HUES6 (cell line): ENCODE results near the gene SH3BP5.

Experiments
- H3K27ac ChIP-seq: 2 replicates; pipeline ENCODE4 v1.7.0; 2013; ENCODE audit warnings: low read depth, mild to moderate bottlenecking, low read length, inconsistent platforms
- H3K27me3 ChIP-seq: 2 replicates; pipeline ENCODE4 v1.6.1; 2013; ENCODE audit warnings: low read length; ENCODE audit not compliant: control insufficient read depth, insufficient read depth
- H3K36me3 ChIP-seq: 2 replicates; pipeline ENCODE4 v1.6.1; 2013; ENCODE audit warnings: low read length; ENCODE audit not compliant: control insufficient read depth, insufficient read depth
- H3K4me1 ChIP-seq: 2 replicates; pipeline ENCODE4 v1.6.1; 2013; ENCODE audit warnings: low read length; ENCODE audit not compliant: control insufficient read depth, insufficient read depth
- H3K4me3 ChIP-seq: 2 replicates; pipeline ENCODE4 v1.5.1; 2013; ENCODE audit warnings: low read depth, low read length
- H3K9ac ChIP-seq: one replicate; pipeline ENCODE4 v1.6.1; 2013; ENCODE audit warnings: mild to moderate bottlenecking, low read length
- H3K9me3 ChIP-seq: 2 replicates; pipeline ENCODE4 v1.6.1; 2013; ENCODE audit warnings: low read depth, low read length; ENCODE audit not compliant: control insufficient read depth, insufficient read depth

The SH3BP5 gene

GRCh38 chr3:15241341-15241740 lies 91.0 kb downstream of the SH3BP5 start:
- H3K27me3 ChIP-seq = no peaks in the 10 kb centered on the region
- no peak overlapping the region for H3K9ac ChIP-seq
- no peaks in the 10 kb centered on the region for H3K9me3 ChIP-seq
- peaks cover 60% of the 10 kb centered on the region for H3K36me3 ChIP-seq
- no peak overlapping the region for H3K27ac ChIP-seq
- no peaks in the 10 kb centered on the region for H3K4me1 ChIP-seq
- no peak overlapping the region for H3K4me3 ChIP-seq

- H3K4me1 ChIP-seq = no peaks in the 10 kb centered on the region
- no peak overlapping the region for H3K4me3 ChIP-seq
- peaks cover 52% of the 10 kb centered on the region for H3K36me3 ChIP-seq
- no peaks in the 10 kb centered on the region for H3K9me3 ChIP-seq
- no peak overlapping the region for H3K9ac ChIP-seq
- no peak overlapping the region for H3K27ac ChIP-seq
- no peaks in the 10 kb centered on the region for H3K27me3 ChIP-seq
These were observed 103.1 kb downstream of the SH3BP5 start for GRCh38 chr3:15229262-15229661.

- Histone ChIP-seq H3K27me3 (no peaks in the 10 kb centered on the region), H3K4me3 (no peak overlapping the region), H3K27ac (no peak overlapping the region), H3K9ac (no peak overlapping the region), H3K36me3 (peaks cover 49% of the 10 kb centered on the region), H3K4me1 (no peaks in the 10 kb centered on the region), H3K9me3 (no peaks in the 10 kb centered on the region)
These were observed 104.2 kb downstream of the SH3BP5 start for GRCh38 chr3:15228147-15228546.

GRCh38 chr3:15223685-15224572 lies 108.5 kb downstream of the SH3BP5 start:
- Histone ChIP-seq H3K9ac (no peak overlapping the region), H3K9me3 (no peaks in the 10 kb centered on the region), H3K27ac (no peak overlapping the region), H3K4me1 (no peaks in the 10 kb centered on the region), H3K27me3 (no peaks in the 10 kb centered on the region), H3K36me3 (peaks cover 55% of the 10 kb centered on the region), H3K4me3 (no peak overlapping the region)

GRCh38 chr3:15221574-15222217 lies 110.7 kb downstream of the SH3BP5 start:
- H3K4me3 ChIP-seq = no peak overlapping the region
- H3K9me3 ChIP-seq = no peaks in the 10 kb centered on the region
- H3K36me3 ChIP-seq = peaks cover 63% of the 10 kb centered on the region
- H3K9ac ChIP-seq = no peak overlapping the region
- H3K27me3 ChIP-seq = no peaks in the 10 kb centered on the region
- no peaks in the 10 kb centered on the region for H3K4me1 ChIP-seq
- no peak overlapping the region for H3K27ac ChIP-seq

GRCh38 chr3:15220661-15221060 lies 111.7 kb downstream of the SH3BP5 start:
- H3K9me3 ChIP-seq = no peaks in the 10 kb centered on the region
- H3K36me3 ChIP-seq = peaks cover 63% of the 10 kb centered on the region
- no peaks in the 10 kb centered on the region for H3K27me3 ChIP-seq
- H3K4me3 ChIP-seq = no peak overlapping the region
- H3K9ac ChIP-seq = no peak overlapping the region
- H3K4me1 ChIP-seq = no peaks in the 10 kb centered on the region
- H3K27ac ChIP-seq = no peak overlapping the region

GRCh38 chr3:15220056-15220455 lies 112.3 kb downstream of the SH3BP5 start:
- no peaks in the 10 kb centered on the region for H3K27me3 ChIP-seq
- no peak overlapping the region for H3K9ac ChIP-seq
- no peaks in the 10 kb centered on the region for H3K9me3 ChIP-seq
- H3K27ac ChIP-seq = no peak overlapping the region
- H3K36me3 ChIP-seq = peaks cover 67% of the 10 kb centered on the region
- H3K4me3 ChIP-seq = no peak overlapping the region
- no peaks in the 10 kb centered on the region for H3K4me1 ChIP-seq

- Histone ChIP-seq H3K27ac (no peak overlapping the region), H3K36me3 (peaks cover 72% of the 10 kb centered on the region), H3K4me1 (no peaks in the 10 kb centered on the region), H3K9me3 (no peaks in the 10 kb centered on the region), H3K27me3 (no peaks in the 10 kb centered on the region), H3K9ac (no peak overlapping the region), H3K4me3 (no peak overlapping the region)
These were observed 113.7 kb downstream of the SH3BP5 start for GRCh38 chr3:15218689-15219088.

GRCh38 chr3:15217841-15218267 lies 114.5 kb downstream of the SH3BP5 start:
- Histone ChIP-seq H3K9me3 (no peaks in the 10 kb centered on the region), H3K27ac (no peak overlapping the region), H3K36me3 (peaks cover 69% of the 10 kb centered on the region)

GRCh38 chr3:15217011-15217671 lies 115.2 kb downstream of the SH3BP5 start:
- no peaks in the 10 kb centered on the region for H3K4me1 ChIP-seq
- H3K4me3 ChIP-seq = no peak overlapping the region
- H3K27me3 ChIP-seq = no peaks in the 10 kb centered on the region
- H3K36me3 ChIP-seq = peaks cover 69% of the 10 kb centered on the region
- H3K9me3 ChIP-seq = no peaks in the 10 kb centered on the region
- no peak overlapping the region for H3K9ac ChIP-seq
- no peak overlapping the region for H3K27ac ChIP-seq

More at GRCh38 chr3:15217841-15218267, 114.5 kb downstream of the SH3BP5 start:
- Histone ChIP-seq H3K4me1 (no peaks in the 10 kb centered on the region), H3K4me3 (no peak overlapping the region), H3K27me3 (no peaks in the 10 kb centered on the region), H3K9ac (no peak overlapping the region)

GRCh38 chr3:15216501-15216900 lies 115.9 kb downstream of the SH3BP5 start:
- Histone ChIP-seq H3K9me3 (no peaks in the 10 kb centered on the region), H3K27me3 (no peaks in the 10 kb centered on the region), H3K4me3 (no peak overlapping the region), H3K27ac (no peak overlapping the region), H3K9ac (no peak overlapping the region), H3K4me1 (no peaks in the 10 kb centered on the region), H3K36me3 (peaks cover 65% of the 10 kb centered on the region)
